ENCODE results near the gene SRM. TPM values are rescaled to one million over a fixed set of nuclear protein-coding genes. Genes with fewer than 3 reads are reported as not detected.

SRM gene
- total and polyA plus RNA-seq, 2 of the 4 experiments (the other 2 are of a cell fraction): 23.1 to 160 TPM

DNA sequence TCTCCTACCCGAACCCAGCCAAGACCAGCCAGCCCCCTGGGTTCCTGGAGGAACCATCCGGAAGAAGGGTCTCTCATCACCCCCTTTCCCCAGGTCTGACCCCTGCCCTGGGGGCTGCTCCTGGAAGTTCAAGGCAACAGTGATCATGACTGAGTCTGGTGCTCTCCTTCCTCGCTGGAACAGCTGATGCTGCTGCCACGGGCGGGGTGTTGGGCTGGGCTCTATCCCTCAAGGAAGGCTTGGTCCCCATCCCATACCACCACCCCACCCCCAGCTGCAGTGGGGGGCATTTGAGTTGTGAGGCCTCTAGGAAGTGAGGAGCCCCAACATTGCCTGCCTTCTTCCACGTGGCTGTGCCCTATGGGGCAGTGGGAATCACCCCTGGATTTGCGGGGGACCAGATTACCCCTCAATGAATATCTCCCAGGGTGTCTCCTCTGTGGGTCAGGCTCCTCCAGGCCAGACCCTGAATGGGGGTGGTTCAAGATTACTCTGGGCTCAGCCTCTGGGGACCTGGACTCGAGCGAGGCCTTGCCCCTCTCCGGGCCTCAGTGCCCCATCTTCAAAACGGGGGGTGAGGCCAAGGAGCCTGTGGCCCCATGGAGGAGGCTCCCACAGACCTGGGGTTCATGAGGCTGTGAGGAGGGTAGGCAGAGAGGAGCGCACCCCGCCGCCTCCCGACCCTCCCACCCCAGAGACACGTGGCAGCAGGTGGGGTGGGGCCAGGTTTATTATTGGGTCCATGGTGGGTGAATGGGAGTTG, 15.6 kb downstream of the SRM start:
- H3K27ac ChIP-seq (ENCODE audit: insufficient read depth, low read length): no peak overlapping the region
- H3K23ac ChIP-seq (ENCODE audit: low read depth, low read length): no peak overlapping the region
- H2BK15ac ChIP-seq (ENCODE audit: low read depth, low read length): no peak overlapping the region
- no peak for TF ChIP-seq NFE2L2 (IDR thresholded peaks at IDR 0.05; ENCODE audit: low read depth, low read length)
- TF ChIP-seq MAZ (IDR thresholded peaks at IDR 0.05; ENCODE audit: borderline replicate concordance, low read depth, low read length): no peak
- no peak for TF ChIP-seq SMC3 (IDR thresholded peaks at IDR 0.05; ENCODE audit: low read depth, low read length)
- TF ChIP-seq CHD1 (IDR thresholded peaks at IDR 0.05; ENCODE audit: low read depth, low read length): no peak
- no peak for TF ChIP-seq CEBPB (IDR thresholded peaks at IDR 0.05; ENCODE audit: low read depth, low read length)
- TF ChIP-seq, protein P1, sequence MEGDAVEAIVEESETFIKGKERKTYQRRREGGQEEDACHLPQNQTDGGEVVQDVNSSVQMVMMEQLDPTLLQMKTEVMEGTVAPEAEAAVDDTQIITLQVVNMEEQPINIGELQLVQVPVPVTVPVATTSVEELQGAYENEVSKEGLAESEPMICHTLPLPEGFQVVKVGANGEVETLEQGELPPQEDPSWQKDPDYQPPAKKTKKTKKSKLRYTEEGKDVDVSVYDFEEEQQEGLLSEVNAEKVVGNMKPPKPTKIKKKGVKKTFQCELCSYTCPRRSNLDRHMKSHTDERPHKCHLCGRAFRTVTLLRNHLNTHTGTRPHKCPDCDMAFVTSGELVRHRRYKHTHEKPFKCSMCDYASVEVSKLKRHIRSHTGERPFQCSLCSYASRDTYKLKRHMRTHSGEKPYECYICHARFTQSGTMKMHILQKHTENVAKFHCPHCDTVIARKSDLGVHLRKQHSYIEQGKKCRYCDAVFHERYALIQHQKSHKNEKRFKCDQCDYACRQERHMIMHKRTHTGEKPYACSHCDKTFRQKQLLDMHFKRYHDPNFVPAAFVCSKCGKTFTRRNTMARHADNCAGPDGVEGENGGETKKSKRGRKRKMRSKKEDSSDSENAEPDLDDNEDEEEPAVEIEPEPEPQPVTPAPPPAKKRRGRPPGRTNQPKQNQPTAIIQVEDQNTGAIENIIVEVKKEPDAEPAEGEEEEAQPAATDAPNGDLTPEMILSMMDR (conservative IDR thresholded peaks at IDR 0.05; ENCODE audit: low read depth, low read length): no peak
- TF ChIP-seq BHLHE40 (IDR thresholded peaks at IDR 0.05; ENCODE audit: low read depth, low read length): no peak
- no peak for TF ChIP-seq MXI1 (IDR thresholded peaks at IDR 0.05; ENCODE audit: borderline replicate concordance, low read depth, low read length)
- no peak for TF ChIP-seq RFX5 (IDR thresholded peaks at IDR 0.05; ENCODE audit: low read depth, low read length)
- H4K8ac ChIP-seq (ENCODE audit: low read depth in 2 of 2, low read length in 2 of 2): no peak overlapping the region
- ATAC-seq (ENCODE audit: low read depth) (no peak), DNase-seq (no peak)
- no peaks in the 10 kb centered on the region; the same call in 1 of the 2 replicates for H3K27me3 ChIP-seq (ENCODE audit: control insufficient read depth, insufficient read depth, low read length)
- no peak overlapping the region for H3K14ac ChIP-seq (replicated peaks; ENCODE audit: low read depth, low read length)
- no TSS peak for BruUV-seq (replicated peaks)
- H4K5ac ChIP-seq (ENCODE audit: low read depth, low read length): no peak overlapping the region
- no peaks in the 10 kb centered on the region for H4K20me1 ChIP-seq (ENCODE audit: insufficient read depth, low read length)
- dilution Hi-C loops (cut with HindIII; ENCODE audit: low sequenced_read_pairs, unreplicated experiment): no loop called here
- H4K91ac ChIP-seq (ENCODE audit: insufficient read depth, low read depth, low read length): no peak overlapping the region
- no peak overlapping the region for H3K4me2 ChIP-seq (ENCODE audit: low read depth, low read length)
- no peaks in the 10 kb centered on the region for H3K36me3 ChIP-seq (ENCODE audit: control insufficient read depth, insufficient read depth, low read length)
- no peak overlapping the region for H3K18ac ChIP-seq (ENCODE audit: low read depth, low read length)
- no peak overlapping the region for H2AK9ac ChIP-seq (replicated peaks; ENCODE audit: low read depth, low read length, poor library complexity)
- H3K4me3 ChIP-seq (ENCODE audit: insufficient read depth, low read depth, low read length): no peak overlapping the region
- H3K79me1 ChIP-seq (ENCODE audit: low read depth in 1 of 2, low read length in 2 of 2): no peaks in the 10 kb centered on the region
- CTCF ChIA-PET: no interaction called here
- no peak overlapping the region for H2BK5ac ChIP-seq (ENCODE audit: low read depth, low read length, poor library complexity, severe bottlenecking)
- no peaks in the 10 kb centered on the region for H3K9me1 ChIP-seq (ENCODE audit: insufficient read depth, low read length)
- no peaks in the 10 kb centered on the region for H3K4me1 ChIP-seq (ENCODE audit: control insufficient read depth, insufficient read depth, low read length)
- POLR2A ChIA-PET (ENCODE audit: unreplicated experiment): no interaction called here
- no peak overlapping the region for H2AK5ac ChIP-seq (ENCODE audit: low read depth, low read length)
- in situ Hi-C loops (cut with MboI; ENCODE audit: low sequenced_read_pairs): no loop called here
- no peak overlapping the region for H2AFZ ChIP-seq (replicated peaks; ENCODE audit: low read length, poor library complexity)
- intact Hi-C loops (cut with micrococcal nuclease): no loop called here
- no peak overlapping the region for H3K4ac ChIP-seq (ENCODE audit: low read depth, low read length)
- WGBS, 2 experiments (ENCODE audit: extremely low coverage in 2 of 2, insufficient read length in 1 of 2): 20% methylated on average over 1 of the region's 16 CpGs; no CpG with 5 or more reads in 1 of the 2 experiments
- H3K9me3 ChIP-seq (ENCODE audit: control insufficient read depth, insufficient read depth, low read length): no peaks in the 10 kb centered on the region
- H2BK120ac ChIP-seq (ENCODE audit: low read depth, low read length): no peak overlapping the region
- H3K9ac ChIP-seq (ENCODE audit: low read depth, low read length): no peak overlapping the region
- H2BK20ac ChIP-seq (ENCODE audit: low read depth, low read length): no peak overlapping the region
- no peak overlapping the region for H3K56ac ChIP-seq (ENCODE audit: extremely low read depth, insufficient read depth, low read length)

All from IMR-90 (cell line).